GM12874 (cell line): Measurements from ENCODE around the gene DSCAML1.

Experiments
- TF ChIP-seq, protein P1 (sequence below): IDR thresholded peaks from 2 replicates; pipeline ENCODE4 v1.5.1; 2011; ENCODE audit warnings: low read depth, mild to moderate bottlenecking, control low read depth, low read length, moderate library complexity; ENCODE audit not compliant: insufficient read depth

DSCAML1 gene

DNA sequence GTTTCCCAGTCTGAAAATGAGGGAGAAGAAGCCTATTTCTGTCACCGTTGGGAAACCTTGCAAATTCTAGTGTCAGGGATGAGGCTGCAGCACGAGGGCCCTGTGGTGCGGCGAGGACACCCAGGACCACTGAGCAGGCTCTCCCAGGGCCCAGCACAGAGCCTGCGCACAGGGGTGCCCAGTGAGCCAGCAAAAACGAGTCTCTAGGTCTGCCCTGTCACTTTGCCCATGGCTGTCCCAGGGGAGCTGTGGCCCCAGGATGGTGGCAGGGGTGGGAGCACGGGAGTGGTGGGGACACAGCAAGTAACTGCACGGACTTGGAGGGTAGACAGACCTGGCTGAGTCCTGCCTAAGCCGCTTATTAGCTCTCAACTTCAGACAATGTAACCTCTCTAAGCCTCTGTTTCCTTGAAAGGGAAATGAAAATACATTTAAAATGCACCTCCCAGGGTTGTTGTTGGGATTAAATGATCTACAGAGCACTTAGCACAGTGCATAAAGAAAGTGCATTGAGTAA lies 44.2 kb downstream of the DSCAML1 start:
- TF ChIP-seq, protein P1, sequence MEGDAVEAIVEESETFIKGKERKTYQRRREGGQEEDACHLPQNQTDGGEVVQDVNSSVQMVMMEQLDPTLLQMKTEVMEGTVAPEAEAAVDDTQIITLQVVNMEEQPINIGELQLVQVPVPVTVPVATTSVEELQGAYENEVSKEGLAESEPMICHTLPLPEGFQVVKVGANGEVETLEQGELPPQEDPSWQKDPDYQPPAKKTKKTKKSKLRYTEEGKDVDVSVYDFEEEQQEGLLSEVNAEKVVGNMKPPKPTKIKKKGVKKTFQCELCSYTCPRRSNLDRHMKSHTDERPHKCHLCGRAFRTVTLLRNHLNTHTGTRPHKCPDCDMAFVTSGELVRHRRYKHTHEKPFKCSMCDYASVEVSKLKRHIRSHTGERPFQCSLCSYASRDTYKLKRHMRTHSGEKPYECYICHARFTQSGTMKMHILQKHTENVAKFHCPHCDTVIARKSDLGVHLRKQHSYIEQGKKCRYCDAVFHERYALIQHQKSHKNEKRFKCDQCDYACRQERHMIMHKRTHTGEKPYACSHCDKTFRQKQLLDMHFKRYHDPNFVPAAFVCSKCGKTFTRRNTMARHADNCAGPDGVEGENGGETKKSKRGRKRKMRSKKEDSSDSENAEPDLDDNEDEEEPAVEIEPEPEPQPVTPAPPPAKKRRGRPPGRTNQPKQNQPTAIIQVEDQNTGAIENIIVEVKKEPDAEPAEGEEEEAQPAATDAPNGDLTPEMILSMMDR = no peak

- TF ChIP-seq, protein P1 = no peak
Measured at GRCh38 chr11:117752071-117752470, 44.9 kb downstream of the DSCAML1 start.

DNA sequence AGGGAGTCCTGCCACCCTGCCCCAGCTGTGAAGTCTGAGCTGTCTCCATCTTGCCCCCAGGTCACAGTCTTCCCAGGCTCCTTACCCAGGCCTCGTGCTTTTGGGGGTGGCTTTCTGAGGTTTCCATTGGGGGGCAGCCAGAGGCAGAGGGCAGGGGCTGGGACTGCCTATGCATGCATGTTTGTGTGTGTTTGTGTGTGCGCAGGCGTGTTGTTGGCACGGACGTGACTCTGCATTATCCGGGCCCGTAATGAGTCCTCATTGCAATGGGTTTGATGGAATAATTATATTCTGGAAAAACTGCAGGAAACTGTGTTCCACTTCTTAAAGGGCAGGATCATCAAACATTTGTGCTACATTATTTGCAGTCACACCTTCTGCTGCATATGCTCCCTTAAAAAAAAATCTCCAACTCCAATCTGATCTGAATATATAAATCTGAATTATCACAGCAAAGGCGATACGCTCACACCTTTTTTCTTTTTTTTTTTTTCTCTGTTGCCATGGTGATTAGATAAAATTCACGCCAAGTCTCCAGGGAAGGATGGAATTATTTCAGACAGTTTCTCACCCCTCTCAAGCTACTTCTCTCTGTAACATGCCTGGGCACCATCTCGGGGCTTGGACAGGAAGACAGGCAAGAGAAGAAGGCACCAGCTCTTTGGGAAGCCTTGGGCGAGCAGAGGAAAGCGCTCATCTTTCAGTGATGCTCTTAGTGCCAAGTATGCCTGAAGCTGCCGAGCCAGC lies 45.9 kb downstream of the DSCAML1 start:
- TF ChIP-seq, protein P1 = no peak

DNA sequence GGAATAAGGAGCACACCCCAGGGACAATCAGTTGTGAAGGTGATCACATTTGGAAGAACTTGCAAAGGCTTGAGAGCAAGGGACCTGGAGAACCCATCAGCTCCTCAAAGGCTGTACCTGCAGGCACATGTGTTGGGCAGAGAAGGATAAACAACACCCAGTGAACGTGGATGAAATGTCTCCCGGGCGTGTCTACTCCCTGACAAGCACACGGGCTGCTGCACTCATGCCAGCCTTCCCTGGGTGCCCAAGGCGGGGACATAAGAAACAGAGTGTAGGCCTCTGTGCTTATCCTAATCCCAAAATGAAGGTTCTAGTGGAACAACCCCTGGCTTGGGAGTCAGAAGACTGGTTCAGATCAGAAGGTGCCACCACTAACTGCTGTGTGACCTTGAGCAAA lies 46.7 kb downstream of the DSCAML1 start:
- TF ChIP-seq, protein P1 = no peak

- TF ChIP-seq, protein P1 = no peak
Measured at GRCh38 chr11:117749541-117749910, 47.5 kb downstream of the DSCAML1 start.

DNA sequence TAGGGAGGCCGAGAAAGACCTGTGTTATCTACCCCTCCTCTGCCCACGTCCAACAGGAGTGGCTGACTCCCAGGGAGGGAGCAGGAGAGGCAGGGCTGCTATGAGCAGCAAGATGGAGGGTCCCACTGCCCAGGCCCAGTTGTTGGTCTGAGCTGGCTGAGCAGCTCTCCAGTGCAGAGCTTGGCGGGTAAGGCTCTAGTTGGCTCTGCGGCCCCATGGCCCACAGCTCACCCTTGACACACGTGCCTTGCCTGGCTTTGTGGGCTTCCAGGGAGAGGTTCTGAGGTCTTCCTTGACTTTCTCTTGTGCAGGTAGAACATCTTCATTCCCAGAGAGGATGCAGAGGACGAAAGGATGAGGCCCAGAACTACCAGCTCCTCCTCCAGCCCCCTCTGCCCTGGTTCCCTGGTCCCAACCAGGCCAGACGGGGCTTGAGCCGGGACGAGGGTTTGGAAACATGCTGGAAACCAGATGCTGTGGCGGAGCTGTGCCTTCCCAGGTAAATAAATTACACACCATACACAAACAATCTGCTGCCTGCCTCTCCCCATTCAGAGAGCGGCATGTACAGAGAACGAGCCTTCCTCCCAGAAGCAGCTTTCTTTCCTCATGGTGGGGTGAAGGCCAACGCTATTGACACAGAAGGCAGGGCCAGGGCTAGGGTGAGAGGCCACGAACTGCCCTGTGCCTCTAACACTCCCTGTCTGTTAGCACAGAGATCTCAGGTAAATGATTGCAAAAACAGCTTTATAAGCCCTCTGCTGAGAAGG lies 48.1 kb downstream of the DSCAML1 start:
- TF ChIP-seq, protein P1 = no peak

DNA sequence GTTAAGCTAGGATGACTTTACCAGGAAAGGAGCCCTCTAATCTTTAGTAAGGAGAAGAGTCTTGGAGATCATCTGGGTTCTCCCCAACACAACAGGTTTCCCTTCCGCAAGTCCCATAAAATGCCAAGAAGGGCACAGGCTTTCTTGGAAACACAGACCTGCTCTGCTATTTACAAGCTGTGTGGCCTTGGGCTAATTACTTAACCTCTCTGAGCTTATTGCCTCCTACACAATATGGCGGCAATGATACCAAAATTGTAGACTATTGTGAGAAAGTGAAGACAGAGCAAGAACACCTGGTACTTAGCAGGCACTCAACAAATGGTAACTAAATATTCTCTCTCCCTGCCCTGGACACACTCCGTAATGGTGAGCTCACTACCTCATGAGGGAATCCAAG lies 49.1 kb downstream of the DSCAML1 start:
- TF ChIP-seq, protein P1 = no peak
